Panc1 (cell line): ENCODE results near the gene SRCIN1. TPM values are rescaled to one million over a fixed set of nuclear protein-coding genes. Genes with fewer than 3 reads are reported as not detected.

Experiments
- ATAC-seq: fragments of 200-7000 bp; cut with Tn5 transposase; 2 replicates; pipeline ENCODE4 v1.9.1; 2020; ENCODE audit warnings: mild to moderate bottlenecking, moderate library complexity
- BruUV-seq: library from RNA; stranded (reverse); fragments of 400-500 nt; replicated peaks from 2 replicates; lab custom pipeline; 2021; lab: Mats Ljungman, UMichigan
- CTCF ChIA-PET: fragments of 300-600 bp; sonication (Branson Sonifier 250); formaldehyde crosslinking; loops from one replicate; lab custom pipeline; 2022; ENCODE audit warnings: antibody characterized with exemption; lab: Charles Lee
- POLR2A ChIA-PET: fragments of 300-600 bp; sonication (Branson Sonifier 250); formaldehyde crosslinking; loops from one replicate; lab custom pipeline; 2022; ENCODE audit warnings: antibody characterized with exemption; lab: Charles Lee
- DNase-seq: peaks from one replicate; pipeline ENCODE4 v3.0.0-alpha.2; 2010; ENCODE audit warnings: low read depth, low spot score
- H3K27ac ChIP-seq: 2 replicates; pipeline ENCODE4 v1.5.1; 2011; ENCODE audit warnings: mild to moderate bottlenecking, low read length, inconsistent platforms
- H3K27me3 ChIP-seq: fragments of 200-500 bp; sonication (Bioruptor generic); 2 replicates; pipeline ENCODE4 v1.6.0; 2014; ENCODE audit warnings: low read length, inconsistent platforms; ENCODE audit not compliant: control insufficient read depth, insufficient read depth
- H3K36me3 ChIP-seq: fragments of 200-500 bp; sonication (Bioruptor generic); 2 replicates; pipeline ENCODE4 v1.5.1; 2014; ENCODE audit warnings: inconsistent platforms, mild to moderate bottlenecking, low read length, moderate library complexity; ENCODE audit not compliant: control insufficient read depth, insufficient read depth
- H3K4me1 ChIP-seq: 2 replicates; pipeline ENCODE4 v1.5.1; 2011; ENCODE audit warnings: inconsistent platforms, mild to moderate bottlenecking, low read length, moderate library complexity; ENCODE audit not compliant: control insufficient read depth, insufficient read depth
- H3K4me3 ChIP-seq, 2 experiments: 2 replicates each; pipeline ENCODE4 v1.5.1; 2011 to 2012; ENCODE audit warnings: low read depth in 2 of 2, low read length in 2 of 2, mild to moderate bottlenecking in 2 of 2, inconsistent platforms in 1 of 2, moderate library complexity in 1 of 2
- H3K9me3 ChIP-seq: fragments of 200-500 bp; sonication (Bioruptor generic); 2 replicates; pipeline ENCODE4 v1.5.1; 2014; ENCODE audit warnings: low read depth, mild to moderate bottlenecking, inconsistent platforms, low read length, moderate library complexity; ENCODE audit not compliant: control insufficient read depth, insufficient read depth
- POLR2AphosphoS5 ChIP-seq: IDR thresholded peaks from 2 replicates; pipeline ENCODE4 v1.6.1; 2012; ENCODE audit warnings: mild to moderate bottlenecking, low read depth, low read length, moderate library complexity
- SIN3A ChIP-seq: IDR thresholded peaks from 2 replicates; pipeline ENCODE4 v1.6.1; 2012; ENCODE audit warnings: low read depth, mild to moderate bottlenecking, low read length, moderate library complexity, borderline replicate concordance; ENCODE audit not compliant: insufficient read depth
- TCF7L2 ChIP-seq: IDR thresholded peaks from 2 replicates; pipeline ENCODE4 v1.6.1; 2011; ENCODE audit warnings: mild to moderate bottlenecking, low read depth, low read length, inconsistent platforms
- in situ Hi-C: cut with HindIII; loops from 2 replicates; pipeline ENCODE4 v1.10.0; 2016; ENCODE audit warnings: low sequenced_read_pairs, low pct_unique_long_range_greater_than_20kb
- intact Hi-C: fragments of 100-400 bp; cut with micrococcal nuclease; formaldehyde crosslinking; loops from one replicate; pipeline ENCODE4 v1.10.0; 2022; ENCODE audit not compliant: unreplicated experiment
- total RNA-seq: library from RNA; stranded (reverse); gene quantifications from one replicate; pipeline ENCODE4 v1.2.1, GENCODE V29; 2021; ENCODE audit not compliant: unreplicated experiment
- TF ChIP-seq, protein P1 (sequence below): fragments of 450-650 bp; IDR thresholded peaks from 2 replicates; pipeline ENCODE4 v1.5.1; 2017; ENCODE audit warnings: mild to moderate bottlenecking
- TF ChIP-seq, protein P2 (sequence below), 2 experiments: IDR thresholded peaks; 2 replicates each; pipeline ENCODE4 v1.6.1; 2011 to 2012; ENCODE audit warnings: low read depth in 2 of 2, control low read depth in 1 of 2, low read length in 1 of 2, mild to moderate bottlenecking in 1 of 2, moderate library complexity in 1 of 2; ENCODE audit not compliant: insufficient read depth in 1 of 2

The SRCIN1 gene
- total RNA-seq, 1 experiment from 2014 or later: 12.8 TPM

DNA sequence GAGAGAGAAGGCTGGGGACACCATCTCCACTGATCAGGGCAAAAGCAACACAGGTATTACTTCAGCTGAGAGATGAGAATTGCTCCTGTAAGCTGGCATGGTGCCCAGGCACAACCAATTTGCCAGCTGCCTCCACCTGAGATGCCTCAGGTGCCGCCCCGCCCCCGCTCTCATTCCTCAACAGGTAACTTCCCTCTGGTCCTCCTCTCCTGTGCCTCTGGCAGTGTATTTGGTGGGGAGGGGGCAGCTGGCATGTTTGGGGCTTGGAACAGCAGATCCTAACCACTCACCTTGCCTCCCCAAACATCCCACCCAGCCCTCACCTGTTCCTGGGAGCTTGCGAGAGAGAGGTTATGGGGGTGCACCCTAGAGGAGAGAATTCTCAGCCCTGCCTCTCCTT lies 2.9 kb upstream of the SRCIN1 start:
- in situ Hi-C loops: no loop called here
- intact Hi-C loops: no loop called here
- no peaks in the 10 kb centered on the region; the same call in none of the 2 replicates for H3K4me1 ChIP-seq
- CTCF ChIA-PET: interaction anchor here (0.6 kb wide), 1 partner anchor 297 kb away, joined by 3 read pairs; no protein-coding TSS in a partner anchor
- ATAC-seq (no peak), DNase-seq (no peak)
- no peak for TF ChIP-seq SIN3A
- no peak for TF ChIP-seq TCF7L2
- TF ChIP-seq, protein P1, sequence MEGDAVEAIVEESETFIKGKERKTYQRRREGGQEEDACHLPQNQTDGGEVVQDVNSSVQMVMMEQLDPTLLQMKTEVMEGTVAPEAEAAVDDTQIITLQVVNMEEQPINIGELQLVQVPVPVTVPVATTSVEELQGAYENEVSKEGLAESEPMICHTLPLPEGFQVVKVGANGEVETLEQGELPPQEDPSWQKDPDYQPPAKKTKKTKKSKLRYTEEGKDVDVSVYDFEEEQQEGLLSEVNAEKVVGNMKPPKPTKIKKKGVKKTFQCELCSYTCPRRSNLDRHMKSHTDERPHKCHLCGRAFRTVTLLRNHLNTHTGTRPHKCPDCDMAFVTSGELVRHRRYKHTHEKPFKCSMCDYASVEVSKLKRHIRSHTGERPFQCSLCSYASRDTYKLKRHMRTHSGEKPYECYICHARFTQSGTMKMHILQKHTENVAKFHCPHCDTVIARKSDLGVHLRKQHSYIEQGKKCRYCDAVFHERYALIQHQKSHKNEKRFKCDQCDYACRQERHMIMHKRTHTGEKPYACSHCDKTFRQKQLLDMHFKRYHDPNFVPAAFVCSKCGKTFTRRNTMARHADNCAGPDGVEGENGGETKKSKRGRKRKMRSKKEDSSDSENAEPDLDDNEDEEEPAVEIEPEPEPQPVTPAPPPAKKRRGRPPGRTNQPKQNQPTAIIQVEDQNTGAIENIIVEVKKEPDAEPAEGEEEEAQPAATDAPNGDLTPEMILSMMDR: no peak
- TF ChIP-seq, protein P2, sequence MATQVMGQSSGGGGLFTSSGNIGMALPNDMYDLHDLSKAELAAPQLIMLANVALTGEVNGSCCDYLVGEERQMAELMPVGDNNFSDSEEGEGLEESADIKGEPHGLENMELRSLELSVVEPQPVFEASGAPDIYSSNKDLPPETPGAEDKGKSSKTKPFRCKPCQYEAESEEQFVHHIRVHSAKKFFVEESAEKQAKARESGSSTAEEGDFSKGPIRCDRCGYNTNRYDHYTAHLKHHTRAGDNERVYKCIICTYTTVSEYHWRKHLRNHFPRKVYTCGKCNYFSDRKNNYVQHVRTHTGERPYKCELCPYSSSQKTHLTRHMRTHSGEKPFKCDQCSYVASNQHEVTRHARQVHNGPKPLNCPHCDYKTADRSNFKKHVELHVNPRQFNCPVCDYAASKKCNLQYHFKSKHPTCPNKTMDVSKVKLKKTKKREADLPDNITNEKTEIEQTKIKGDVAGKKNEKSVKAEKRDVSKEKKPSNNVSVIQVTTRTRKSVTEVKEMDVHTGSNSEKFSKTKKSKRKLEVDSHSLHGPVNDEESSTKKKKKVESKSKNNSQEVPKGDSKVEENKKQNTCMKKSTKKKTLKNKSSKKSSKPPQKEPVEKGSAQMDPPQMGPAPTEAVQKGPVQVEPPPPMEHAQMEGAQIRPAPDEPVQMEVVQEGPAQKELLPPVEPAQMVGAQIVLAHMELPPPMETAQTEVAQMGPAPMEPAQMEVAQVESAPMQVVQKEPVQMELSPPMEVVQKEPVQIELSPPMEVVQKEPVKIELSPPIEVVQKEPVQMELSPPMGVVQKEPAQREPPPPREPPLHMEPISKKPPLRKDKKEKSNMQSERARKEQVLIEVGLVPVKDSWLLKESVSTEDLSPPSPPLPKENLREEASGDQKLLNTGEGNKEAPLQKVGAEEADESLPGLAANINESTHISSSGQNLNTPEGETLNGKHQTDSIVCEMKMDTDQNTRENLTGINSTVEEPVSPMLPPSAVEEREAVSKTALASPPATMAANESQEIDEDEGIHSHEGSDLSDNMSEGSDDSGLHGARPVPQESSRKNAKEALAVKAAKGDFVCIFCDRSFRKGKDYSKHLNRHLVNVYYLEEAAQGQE (IDR thresholded peaks at IDR 0.05; ENCODE audit: insufficient read depth in 1 of 2, low read depth in 2 of 2, low read length in 1 of 2): no peak
- TF ChIP-seq POLR2AphosphoS5: no peak
- H3K27ac ChIP-seq: no peak overlapping the region
- BruUV-seq: no TSS peak
- no peaks in the 10 kb centered on the region for H3K9me3 ChIP-seq
- H3K4me3 ChIP-seq: no peak overlapping the region
- POLR2A ChIA-PET: interaction anchor here (0.5 kb wide), 1 partner anchor 489 kb away, joined by 4 read pairs; no protein-coding TSS in a partner anchor
- H3K36me3 ChIP-seq: no peaks in the 10 kb centered on the region
- H3K27me3 ChIP-seq: no peaks in the 10 kb centered on the region

DNA sequence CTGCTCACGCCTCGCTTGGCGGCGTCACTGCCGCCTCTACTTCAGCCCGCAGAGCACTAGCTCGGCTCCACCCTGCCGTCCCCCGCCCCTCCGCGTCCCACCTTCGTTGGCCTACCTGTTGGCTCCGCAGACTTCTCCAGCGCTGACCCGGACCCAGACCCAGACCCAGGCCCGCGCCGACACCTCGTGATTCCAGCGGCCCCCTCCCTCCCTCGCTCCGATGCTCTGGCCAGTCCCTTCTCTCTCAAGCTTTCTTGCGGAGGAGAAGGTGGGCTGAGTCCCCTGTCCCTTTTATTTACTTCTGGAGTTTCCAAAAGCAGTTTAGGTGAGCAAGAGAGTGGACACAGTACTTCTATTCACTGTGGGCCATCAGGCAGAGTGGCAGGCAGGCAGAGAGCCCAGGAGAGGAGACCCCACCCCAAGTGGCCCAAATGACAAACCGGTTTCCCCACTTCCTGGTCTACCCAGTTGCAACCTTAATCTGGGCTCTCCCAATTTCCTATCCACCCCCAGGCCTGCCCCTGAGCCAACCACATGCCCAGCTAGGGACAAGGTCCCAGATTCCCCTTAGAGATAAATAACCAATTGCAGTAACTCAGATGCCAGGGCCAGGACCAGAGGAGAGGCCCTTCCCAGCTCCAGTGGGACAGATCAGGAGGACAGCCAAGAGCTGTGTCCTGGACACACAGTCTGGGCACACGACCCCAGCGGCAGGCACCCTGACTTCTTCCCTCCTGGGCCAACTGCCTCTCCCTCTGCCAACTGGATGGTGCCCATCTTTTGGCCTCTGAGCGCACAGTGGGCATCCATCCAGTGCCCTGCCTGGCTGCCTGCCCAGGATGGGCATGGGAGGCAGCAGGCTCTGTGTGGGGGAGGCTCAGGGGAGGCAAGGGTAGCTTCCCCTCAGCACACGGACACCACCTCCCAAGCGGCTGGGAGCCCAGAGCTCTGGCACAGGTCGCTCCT lies 1.2 kb upstream of the SRCIN1 start:
- ATAC-seq: no peak
- no peak for DNase-seq
- Histone ChIP-seq H3K9me3 (no peaks in the 10 kb centered on the region), H3K4me3 (peak overlapping the region; percentile 49 to 56; a peak in 3 of 4 replicates), H3K4me1 (peaks cover 10% of the 10 kb centered on the region), H3K27ac (no peak overlapping the region), H3K36me3 (no peaks in the 10 kb centered on the region), H3K27me3 (no peaks in the 10 kb centered on the region)
- intact Hi-C loops (no loop called here), in situ Hi-C loops (no loop called here)
- ChIA-PET POLR2A (interaction anchor here (0.6 kb wide), 1 partner anchor 9 kb away, joined by 12 read pairs; no protein-coding TSS in a partner anchor), CTCF (interaction anchor here (0.6 to 0.7 kb wide), 3 partner anchors 17 to 49 kb away, joined by 3 to 10 read pairs (median 3); no protein-coding TSS in a partner anchor)
- BruUV-seq: no TSS peak
- TF ChIP-seq, protein P1: no peak; the same call in none of the 2 replicates
- TF ChIP-seq, protein P2 (IDR thresholded peaks at IDR 0.05; ENCODE audit: insufficient read depth in 1 of 2, low read depth in 2 of 2, low read length in 1 of 2): no peak
- TF ChIP-seq SIN3A (no peak), POLR2AphosphoS5 (no peak), TCF7L2 (no peak)
